Measurements from ENCODE around the gene CSNK1G1. TPM values are rescaled to one million over a fixed set of nuclear protein-coding genes. Genes with fewer than 3 reads are reported as not detected.
A peak's percentile ranks its signal among the peaks of the same experiment; 100 is the strongest.

Gene CSNK1G1
- total RNA-seq, 1 donor from 2014 or later: 6.0 TPM

DNA sequence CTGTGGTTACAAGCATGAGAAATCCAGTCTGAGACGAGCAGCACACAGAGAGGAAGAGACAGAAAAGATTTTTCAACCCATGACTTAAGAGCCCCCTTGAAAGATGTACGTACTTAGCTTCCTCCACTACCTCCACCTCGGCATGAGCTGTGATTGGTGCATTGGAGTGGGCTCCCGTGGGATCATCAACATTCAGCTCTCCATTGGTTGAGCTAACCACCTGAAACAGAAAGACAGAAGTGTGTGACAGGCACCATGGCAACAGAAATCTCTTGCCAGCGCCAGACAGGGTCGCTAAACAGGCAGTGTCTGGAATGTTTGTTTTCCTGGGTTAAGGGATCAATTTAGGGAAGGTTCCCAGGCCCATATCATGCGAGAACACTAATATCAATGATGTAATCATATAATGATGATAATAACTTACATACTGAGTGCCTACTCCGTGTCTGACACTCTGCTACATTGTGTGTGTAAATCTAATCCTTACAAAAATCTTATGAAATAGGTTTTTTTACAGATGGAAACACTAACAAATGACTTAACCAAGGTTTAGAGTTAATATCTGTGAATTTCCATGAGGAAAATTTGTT lies 175.6 kb downstream of the CSNK1G1 start:
- no peak for DNase-seq

DNA sequence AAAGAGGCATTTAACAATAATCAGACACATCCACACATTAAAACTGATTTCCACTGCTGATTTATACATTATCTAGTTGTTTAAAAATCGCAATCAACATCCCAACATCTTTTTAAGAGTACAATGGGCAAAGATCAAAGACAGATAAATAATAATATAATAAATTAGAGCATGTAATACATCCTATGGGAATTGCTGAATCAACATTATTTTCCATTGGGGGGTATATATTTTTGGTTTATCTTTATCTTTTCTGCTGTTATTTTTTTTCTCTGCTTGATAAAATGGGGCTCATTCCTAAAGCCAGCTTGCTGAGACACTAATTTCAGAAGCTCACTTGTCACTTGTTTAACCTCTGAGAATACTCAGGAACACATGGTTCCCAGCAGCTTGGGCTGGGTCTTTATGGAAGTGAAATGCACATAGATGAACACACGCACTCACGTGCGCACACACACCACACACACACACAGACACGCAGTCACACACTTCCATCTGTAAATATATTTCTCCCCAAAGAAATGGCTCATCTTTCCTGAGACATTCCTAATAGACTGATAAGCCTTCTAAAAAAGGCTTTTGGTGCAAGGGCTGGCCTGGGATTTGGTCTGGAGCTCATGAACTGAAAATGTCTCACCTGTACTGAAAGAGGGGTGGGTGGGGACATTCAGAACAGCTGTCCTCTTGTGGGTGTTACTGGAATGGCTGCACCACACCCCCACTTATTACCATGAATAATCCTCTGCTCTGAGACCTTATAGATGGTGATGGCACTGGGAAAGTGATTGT lies 189.7 kb downstream of the CSNK1G1 start:
- intact Hi-C loops (cut with DNase I): no loop called here
- no peak for ATAC-seq (ENCODE audit: poor library complexity)
- DNase-seq: no peak

More for the DNA sequence above, 175.6 kb downstream of the CSNK1G1 start:
- intact Hi-C loops (cut with DNase I): no loop called here
- ATAC-seq (ENCODE audit: poor library complexity): no peak

DNA sequence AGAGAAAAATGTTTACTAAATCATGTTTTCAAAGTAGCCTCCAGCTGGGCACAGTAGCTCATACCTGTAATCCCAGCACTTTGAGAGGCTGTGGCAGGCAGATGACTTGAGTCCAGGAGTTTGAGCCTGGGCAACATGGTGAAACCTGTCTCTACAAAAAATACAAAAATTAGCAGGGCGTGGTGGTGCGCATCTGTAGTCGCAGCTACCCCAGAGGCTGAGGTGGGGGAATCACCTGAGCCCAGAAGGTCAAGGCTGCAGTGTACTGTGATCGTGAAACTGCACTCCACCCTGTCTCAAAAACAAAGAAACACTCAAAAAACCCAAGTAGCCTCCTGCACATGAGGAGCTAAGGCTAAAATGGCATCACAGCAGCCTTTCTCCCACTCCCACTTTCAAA lies 191.5 kb downstream of the CSNK1G1 start:
- ATAC-seq (ENCODE audit: poor library complexity): no peak
- intact Hi-C loops (cut with DNase I): no loop called here

DNA sequence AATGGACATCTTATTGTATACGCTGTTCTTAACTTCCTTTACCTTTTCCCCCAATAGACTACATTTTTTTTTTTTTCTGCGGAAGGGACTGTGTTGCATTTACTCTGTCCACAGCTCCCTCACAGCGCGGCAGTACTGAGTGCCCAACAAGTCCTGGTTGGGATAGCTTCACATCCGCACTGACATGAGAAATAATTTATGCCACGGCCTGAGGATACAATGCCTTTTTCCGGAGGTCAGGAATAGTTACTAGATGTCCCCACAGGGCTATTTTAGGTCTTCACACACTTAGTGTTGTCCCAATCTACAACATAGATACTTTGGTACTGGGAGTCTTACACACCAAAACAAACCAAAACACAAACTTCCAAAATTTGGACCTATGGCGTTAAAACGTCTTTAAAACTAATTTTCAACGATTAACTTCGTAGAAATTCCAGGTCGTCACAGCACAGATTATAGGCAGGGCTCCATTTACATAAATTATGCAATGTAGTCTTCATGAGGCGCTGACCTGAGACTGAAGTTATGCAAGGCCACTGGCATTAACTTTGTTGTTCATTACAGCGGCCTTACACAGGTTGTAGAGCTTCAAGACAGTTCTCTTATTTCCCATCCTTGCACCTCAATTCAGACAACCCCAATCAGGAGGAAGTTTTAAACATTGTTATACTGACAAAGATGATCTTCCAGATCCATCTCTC lies 192.2 kb downstream of the CSNK1G1 start:
- intact Hi-C loops (cut with DNase I): no loop called here
- ATAC-seq (ENCODE audit: poor library complexity): peak; percentile 13
- no peak for DNase-seq

More for the DNA sequence above, 191.5 kb downstream of the CSNK1G1 start:
- no peak for DNase-seq

DNA sequence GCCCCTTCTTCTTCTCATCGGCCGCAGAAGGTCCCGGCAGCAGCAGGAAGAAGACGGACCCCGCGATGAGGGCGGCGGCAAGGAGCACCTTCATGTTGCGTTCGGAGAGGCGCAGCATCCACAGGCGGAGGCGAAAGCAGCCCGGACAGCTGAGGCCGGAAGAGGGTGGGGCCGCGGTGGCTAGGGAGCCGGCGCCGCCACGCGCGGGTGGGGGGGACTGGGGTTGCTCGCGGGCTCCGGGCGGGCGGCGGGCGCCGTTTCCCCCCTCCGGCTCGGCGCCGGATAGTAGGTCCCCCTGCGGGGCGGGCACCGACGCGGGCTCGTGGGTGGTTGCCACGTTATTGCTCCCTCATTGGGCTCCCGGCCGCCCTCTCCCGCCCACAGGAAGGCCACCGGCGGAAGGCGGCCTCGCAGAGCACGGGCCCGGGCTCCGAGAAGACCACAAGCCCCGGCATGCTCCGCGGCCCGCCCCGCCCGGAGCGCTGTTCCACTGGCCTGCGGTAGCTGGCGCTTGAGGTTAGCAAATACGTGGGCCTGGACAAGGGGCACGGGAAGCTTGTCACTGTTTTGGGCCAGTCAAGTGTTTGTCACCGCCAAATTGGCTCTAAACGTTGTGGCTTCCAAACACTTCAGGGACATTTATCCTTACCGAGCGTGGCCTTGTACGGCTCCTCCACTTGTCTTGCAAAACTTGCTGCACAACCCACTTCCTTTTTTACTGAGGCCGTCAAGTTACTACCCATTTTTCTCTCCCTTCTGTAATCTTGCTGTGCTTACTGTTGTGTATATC lies 192.9 kb downstream of the CSNK1G1 start, which contains the start of gene PPIB:
Gene PPIB (minus strand): TSS at position 154 of the 790 bp plus-strand sequence. CDS start 36 bp downstream, at position 118.
- peak; percentile 99 for DNase-seq
- peak; percentile 95 for ATAC-seq (ENCODE audit: poor library complexity)
- intact Hi-C loops (cut with DNase I): no loop called here

DNA sequence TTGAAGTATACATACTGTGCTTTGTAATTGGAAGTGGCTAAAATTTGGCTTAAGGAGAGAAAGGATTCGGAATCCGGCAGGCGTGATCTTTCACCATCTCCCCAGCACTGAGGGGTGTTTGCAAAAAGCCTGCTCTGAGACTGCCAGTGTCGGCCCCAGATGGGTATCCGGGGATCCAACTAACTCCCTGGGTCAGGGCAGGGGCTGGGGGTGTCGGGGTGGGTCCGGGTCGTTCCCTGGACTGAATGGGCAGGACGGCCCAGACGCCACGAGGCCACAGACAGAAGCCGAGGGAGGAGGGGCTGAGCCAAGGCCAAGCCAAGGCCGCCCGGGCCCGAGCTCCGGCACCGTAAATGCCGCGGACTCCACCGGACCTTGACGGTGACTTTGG lies 193.5 kb downstream of the CSNK1G1 start:
- no peak for DNase-seq
- intact Hi-C loops (cut with DNase I): no loop called here
- peak; percentile 44 for ATAC-seq (ENCODE audit: poor library complexity)

DNA sequence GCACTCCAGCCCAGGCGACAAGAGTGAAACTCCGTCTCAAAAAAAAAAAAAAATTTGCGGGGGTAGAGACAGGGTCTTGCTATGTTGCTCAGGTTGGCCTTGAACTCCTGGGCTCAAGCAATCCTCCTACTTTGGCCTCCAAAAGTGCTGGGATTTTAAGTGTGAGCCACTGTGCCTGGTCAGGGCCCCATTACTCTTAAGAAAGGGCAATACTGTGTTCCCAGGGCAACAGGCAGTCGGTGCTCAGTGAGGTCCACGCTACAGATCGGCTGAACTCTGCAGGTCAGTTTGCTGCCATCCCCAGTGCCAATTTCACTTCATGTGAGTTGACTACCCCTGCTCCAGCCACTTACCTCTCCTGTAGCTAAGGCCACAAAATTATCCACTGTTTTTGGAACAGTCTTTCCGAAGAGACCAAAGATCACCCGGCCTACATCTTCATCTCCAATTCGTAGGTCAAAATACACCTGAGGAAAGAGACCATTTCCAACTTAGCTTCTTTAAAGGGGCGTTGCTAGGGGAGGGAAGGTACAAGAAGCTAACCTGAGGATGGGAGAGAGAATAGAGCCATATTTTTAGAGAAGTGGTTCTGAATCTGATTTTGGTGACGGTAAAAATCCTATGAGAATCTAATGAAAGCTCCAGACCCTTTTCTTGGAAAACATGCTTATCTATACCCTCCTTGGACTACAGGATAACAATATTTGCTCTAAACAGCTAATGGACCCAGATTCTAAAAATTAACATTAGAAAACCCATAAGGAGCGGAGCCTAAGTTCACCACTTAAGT lies 194.1 kb downstream of the CSNK1G1 start:
- ATAC-seq (ENCODE audit: poor library complexity) (no peak), DNase-seq (no peak)
- intact Hi-C loops (cut with DNase I): no loop called here

DNA sequence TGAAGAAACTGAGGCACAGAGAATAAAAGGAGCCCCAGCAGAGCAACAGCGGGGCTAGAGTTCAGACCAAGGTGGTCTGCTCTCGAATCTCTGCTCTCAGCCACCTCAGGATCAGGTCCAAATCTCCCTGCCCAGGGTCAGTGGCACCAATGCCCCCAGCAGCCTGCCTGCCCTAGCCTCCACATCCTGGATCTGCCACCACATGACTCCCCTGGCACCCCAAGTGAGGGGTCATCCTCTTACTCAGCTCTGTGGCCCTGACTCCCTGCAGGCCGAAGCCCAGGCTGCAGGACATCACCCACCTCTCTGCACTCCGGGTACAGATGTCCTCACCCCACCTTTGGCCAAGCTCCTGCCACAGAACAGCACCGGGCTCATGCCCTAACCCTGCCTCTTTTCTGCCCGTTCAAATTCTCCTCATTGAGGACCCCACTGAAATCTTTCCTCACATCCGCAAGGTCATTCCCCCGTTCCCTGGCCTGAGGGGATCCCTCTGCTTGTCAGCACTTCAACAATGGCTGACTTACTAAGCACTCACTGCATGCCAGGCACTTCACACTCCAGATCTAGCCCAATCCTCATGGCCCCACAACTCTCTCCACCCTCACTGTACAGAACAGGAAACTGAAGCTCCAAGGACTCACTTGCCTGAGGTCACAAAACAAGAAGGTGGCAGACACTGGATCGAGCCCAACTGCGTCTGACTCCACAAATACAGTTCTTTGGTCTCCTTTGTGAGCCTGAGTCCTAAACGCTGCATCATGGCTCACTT lies 197.4 kb downstream of the CSNK1G1 start:
- intact Hi-C loops (cut with DNase I): no loop called here
- ATAC-seq (ENCODE audit: poor library complexity): peak; percentile 9
- DNase-seq: no peak

DNA sequence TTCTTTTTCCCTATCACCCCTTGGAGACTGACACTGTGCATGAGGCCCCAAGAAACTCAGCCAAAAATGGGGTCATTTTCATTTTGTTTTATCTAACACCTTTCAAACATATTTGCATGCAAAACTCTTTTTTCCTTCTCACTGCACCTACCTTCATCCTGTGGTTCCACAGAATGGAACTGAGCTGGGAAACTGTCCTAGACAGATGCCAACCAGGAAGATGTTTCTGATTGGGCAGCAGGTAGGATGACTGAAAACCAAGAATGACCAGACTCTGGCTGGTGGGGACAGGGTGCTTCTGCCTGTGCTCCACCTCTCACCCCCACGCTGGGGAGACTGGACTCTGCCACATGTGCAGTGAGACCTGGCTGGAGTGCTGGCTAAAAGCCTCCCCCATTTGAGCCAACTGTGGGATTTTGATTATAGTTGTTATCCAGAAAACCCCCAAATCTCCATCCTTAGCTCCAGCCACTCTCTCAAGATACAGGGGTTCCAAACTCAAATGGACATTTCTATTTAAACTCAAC lies 198.3 kb downstream of the CSNK1G1 start:
- no peak for DNase-seq
- intact Hi-C loops (cut with DNase I): no loop called here

DNA sequence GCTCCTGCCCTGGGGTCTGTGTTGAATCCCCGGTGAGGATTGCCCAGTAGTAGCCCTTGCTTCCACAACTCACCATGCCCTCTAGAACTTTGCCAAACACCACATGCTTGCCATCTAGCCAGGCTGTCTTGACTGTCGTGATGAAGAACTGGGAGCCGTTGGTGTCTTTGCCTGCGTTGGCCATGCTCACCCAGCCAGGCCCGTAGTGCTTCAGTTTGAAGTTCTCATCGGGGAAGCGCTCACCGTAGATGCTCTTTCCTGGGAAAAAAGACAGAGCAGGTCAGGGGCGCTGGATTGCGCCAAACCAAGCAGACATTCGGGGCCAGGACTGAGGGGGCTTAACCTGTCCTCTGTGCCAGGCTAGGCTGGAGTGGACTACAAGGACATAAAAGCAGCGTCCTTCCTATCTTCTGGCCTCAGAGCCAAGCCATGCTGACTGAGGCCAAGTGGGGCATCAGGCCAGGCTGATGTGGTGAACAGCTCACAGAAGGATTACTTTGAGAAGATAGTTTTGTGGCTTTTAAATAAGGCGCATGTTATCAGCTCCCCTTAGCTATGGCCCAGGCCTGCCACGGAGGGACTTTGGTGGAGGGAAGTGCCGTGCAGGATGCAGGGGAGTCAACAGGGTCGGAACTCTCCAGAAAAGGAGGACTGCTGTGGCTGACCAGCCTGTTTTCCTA lies 199.2 kb downstream of the CSNK1G1 start:
- intact Hi-C loops (cut with DNase I): no loop called here
- peak; percentile 64 for DNase-seq
- peak; percentile 13 for ATAC-seq (ENCODE audit: poor library complexity)

More for the DNA sequence above, 198.3 kb downstream of the CSNK1G1 start:
- no peak for ATAC-seq (ENCODE audit: poor library complexity)

DNA sequence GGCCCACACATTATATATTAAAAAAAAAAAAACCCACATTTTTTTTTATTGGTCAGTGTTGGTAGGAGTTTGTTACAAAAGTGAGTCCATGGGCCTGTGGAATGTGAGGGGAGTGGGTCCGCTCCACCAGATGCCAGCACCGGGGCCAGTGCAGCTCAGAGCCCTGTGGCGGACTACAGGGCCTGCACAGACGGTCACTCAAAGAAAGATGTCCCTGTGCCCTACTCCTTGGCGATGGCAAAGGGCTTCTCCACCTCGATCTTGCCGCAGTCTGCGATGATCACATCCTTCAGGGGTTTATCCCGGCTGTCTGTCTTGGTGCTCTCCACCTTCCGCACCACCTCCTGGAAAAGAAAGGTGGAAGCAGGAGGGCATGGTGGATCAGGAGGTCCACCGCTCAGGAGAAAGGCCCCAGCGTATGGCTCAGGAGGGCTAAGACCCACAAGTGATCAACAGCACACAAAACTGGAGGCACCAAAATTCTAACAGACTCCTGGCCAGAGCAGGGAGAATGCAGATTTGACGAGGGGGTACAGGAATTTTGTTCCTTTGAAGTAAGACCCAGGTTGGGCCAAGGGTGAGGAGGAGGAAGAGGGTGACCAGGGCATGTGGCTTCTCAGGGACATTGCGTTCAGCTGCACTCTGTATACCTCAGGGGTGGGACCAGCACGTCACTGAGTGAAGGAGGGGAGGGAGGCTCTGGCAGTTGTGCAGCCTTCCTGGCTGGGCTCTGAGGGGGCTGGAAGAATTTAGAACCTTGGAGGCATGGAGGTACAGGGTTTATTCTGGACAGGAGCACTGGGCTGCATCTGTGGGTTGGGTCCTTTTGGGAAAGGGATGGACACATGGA lies 199.9 kb downstream of the CSNK1G1 start:
- intact Hi-C loops (cut with DNase I): no loop called here
- no peak for DNase-seq

DNA sequence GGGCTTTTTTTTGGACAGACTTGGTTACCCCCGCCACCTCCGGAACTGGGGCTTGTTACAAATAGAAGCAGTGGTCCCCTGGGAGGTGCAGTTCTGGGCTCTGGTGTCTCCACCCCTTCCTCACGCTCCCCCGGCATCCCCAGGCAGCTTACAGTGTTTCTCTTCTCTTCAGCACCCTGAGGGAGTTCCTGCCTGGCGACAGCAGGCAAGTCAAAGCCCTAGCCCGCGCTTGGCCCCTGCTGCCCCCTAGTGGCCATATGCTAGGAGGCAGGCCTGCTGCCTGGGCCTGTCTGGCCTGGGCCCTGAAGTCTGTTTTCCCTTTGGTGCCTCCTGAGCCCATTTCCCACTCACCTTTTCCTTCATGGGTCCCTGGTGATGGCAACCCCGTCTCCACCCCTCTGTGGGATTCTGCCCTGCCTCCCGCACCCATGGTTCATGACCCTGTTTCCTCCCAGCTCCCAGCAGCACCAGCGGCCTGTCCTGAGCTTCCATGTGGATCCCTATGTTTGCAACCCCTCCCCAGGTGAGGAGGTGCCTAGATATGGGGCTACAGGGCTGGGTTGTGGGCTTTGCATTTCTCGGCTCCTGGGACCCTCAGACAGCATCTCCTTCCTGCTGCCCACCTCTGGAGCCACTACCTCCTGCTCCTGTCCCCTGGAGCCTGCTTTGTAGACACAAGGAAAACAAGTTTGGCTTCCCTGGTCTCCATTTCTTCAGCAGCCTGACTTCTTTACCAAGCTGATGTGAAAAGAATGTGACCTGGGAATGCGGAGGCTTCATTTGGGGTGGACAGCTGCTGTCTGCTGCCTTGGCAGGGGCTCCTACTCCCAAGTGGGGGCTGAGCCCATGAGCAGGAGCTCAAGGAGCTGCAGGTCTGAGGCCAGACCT lies 202.2 kb downstream of the CSNK1G1 start:
- ATAC-seq (ENCODE audit: poor library complexity): peak; percentile 82
- intact Hi-C loops (cut with DNase I): loop anchor here (5.0 kb wide), 1 partner anchor 56 kb away; the partner anchor contains the start of gene SNX1
- peak; percentile 94 for DNase-seq

More for the DNA sequence above, 199.9 kb downstream of the CSNK1G1 start:
- no peak for ATAC-seq (ENCODE audit: poor library complexity)

DNA sequence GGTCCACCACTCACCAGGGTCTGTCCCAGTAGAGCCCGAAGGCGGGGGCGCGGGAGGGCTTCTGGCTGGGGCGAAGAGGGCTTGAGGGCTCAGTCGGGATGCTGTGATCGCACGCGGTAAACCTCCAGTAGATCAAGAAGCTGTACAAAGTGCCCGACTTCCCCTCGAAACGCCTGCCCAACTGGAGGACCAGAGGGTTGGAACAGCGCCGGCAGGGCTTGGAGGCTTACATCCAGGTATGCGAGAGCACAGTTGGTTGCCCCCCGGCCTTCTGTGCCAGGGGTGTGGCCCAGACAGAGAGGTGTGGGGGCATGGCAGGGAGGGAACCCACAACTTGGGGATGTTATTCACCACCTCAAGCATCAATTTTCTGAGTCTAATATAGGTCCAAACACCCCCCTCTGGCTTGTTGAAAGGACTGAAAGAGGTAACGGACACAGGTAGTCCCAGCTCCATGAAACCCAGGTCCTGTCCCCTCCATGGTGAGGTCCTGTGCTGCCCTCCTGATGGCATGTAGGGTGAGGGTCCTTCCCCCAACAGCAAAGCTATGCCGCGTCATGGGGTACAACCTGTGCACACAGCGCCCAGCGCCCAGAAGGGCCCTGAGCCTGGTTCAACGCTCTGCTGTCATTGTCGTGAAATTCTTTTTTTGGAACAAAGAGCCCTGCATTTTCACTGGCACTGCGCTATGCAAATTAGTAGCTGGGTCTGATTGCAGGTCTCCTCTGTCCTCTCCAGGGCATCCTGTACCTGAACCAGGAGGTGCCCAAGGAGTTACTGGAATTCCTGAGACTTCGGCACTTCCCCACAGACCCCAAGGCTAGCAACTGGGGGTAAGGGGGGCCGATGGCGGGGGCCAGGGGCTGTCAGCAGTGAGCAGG lies 203.2 kb downstream of the CSNK1G1 start:
- ATAC-seq (ENCODE audit: poor library complexity) (no peak), DNase-seq (peak; percentile 58)
- intact Hi-C loops (cut with DNase I): loop anchor here (5.0 kb wide), 1 partner anchor 55 kb away; the partner anchor contains the start of gene SNX1
